ENCODE results near the gene NISCH. TPM values are rescaled to one million over a fixed set of nuclear protein-coding genes. Genes with fewer than 3 reads are reported as not detected.

Gene NISCH
- total and polyA plus RNA-seq, 2 donors (not counting 1 experiment from before 2014, with no cell fraction given), result 31.1 to 69.9 TPM

DNA sequence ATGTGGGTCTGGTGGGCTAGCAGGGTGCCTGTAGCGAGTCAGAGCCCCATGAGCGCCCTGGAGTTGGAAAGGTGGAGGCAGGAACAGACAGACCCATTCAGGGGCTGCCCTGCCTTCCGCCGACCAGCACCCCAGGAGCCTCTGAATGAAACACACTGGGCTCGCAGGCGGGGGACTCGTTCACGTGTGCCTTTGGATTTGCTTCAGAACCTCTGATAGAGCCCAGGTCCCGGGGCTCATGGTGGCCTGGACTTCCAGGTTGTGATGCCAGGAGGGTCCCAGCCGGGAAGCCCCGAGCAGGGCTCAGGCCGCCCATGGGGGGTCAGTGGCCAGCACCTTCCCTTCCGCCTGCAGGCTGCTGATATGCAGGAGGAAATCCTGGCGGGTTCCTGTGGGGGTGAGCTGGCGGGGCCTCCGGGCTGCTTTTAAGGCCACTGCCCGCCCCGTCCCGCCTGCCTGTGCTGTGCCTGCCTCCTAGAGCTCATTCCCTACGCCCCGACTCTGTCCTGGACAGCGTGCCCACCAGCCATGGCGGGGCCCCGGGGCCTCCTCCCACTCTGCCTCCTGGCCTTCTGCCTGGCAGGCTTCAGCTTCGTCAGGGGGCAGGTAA, 39.6 kb downstream of the NISCH start, which contains the start of gene STAB1:
Gene STAB1 (plus strand): TSS at position 453 of the 610 bp plus-strand sequence. CDS start 76 bp downstream, at position 529.
- H3K9me3 ChIP-seq (ENCODE audit: control insufficient read depth, insufficient read depth, low read depth, low read length), result no peaks in the 10 kb centered on the region
- no peaks in the 10 kb centered on the region for H3K27me3 ChIP-seq (ENCODE audit: control insufficient read depth, insufficient read depth, low read length)
- H3K4me1 ChIP-seq (ENCODE audit: control insufficient read depth, extremely low read depth, insufficient read depth, low read length), result peaks cover 11% of the 10 kb centered on the region
- no peak within 1 kb of the TSS for H3K27ac ChIP-seq (ENCODE audit: insufficient read depth, low read length)
- H3K36me3 ChIP-seq (ENCODE audit: control insufficient read depth, insufficient read depth, low read length), result peaks cover 17% of the 10 kb centered on the region
- no peak within 1 kb of the TSS for H3K9ac ChIP-seq (ENCODE audit: insufficient read depth, low read length)
- no peaks in the 10 kb centered on the region for H3K79me2 ChIP-seq (ENCODE audit: control insufficient read depth, insufficient read depth, low read length)
- no peak within 1 kb of the TSS for H2AFZ ChIP-seq (ENCODE audit: low read length)
- TF ChIP-seq, protein P1, sequence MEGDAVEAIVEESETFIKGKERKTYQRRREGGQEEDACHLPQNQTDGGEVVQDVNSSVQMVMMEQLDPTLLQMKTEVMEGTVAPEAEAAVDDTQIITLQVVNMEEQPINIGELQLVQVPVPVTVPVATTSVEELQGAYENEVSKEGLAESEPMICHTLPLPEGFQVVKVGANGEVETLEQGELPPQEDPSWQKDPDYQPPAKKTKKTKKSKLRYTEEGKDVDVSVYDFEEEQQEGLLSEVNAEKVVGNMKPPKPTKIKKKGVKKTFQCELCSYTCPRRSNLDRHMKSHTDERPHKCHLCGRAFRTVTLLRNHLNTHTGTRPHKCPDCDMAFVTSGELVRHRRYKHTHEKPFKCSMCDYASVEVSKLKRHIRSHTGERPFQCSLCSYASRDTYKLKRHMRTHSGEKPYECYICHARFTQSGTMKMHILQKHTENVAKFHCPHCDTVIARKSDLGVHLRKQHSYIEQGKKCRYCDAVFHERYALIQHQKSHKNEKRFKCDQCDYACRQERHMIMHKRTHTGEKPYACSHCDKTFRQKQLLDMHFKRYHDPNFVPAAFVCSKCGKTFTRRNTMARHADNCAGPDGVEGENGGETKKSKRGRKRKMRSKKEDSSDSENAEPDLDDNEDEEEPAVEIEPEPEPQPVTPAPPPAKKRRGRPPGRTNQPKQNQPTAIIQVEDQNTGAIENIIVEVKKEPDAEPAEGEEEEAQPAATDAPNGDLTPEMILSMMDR (conservative IDR thresholded peaks at IDR 0.05 in 1 of 2, IDR thresholded peaks at IDR 0.05 in 1 of 2; ENCODE audit: low read depth in 1 of 2, low read length in 2 of 2), result no peak
- H4K20me1 ChIP-seq (ENCODE audit: control insufficient read depth, extremely low read depth, insufficient read depth, low read length), result no peaks in the 10 kb centered on the region
- no peak within 1 kb of the TSS for H3K4me3 ChIP-seq (replicated peaks in 1 of 4; ENCODE audit: control extremely low read depth in 1 of 4, insufficient read depth in 1 of 4, low read depth in 3 of 4, low read length in 4 of 4)
- DNase-seq (ENCODE audit: low read depth in 2 of 2), result no peak
- no peak within 1 kb of the TSS for H3K4me2 ChIP-seq (ENCODE audit: extremely low read depth, insufficient read depth, low read length)

GRCh38 chr3:52495777-52496602, 40.6 kb downstream of the NISCH start:
- Histone ChIP-seq H2AFZ (ENCODE audit: low read length) (no peak overlapping the region), H3K36me3 (ENCODE audit: control insufficient read depth, insufficient read depth, low read length) (peaks cover 10% of the 10 kb centered on the region), H3K27me3 (ENCODE audit: control insufficient read depth, insufficient read depth, low read length) (no peaks in the 10 kb centered on the region), H4K20me1 (ENCODE audit: control insufficient read depth, extremely low read depth, insufficient read depth, low read length) (no peaks in the 10 kb centered on the region), H3K9ac (ENCODE audit: insufficient read depth, low read length) (no peak overlapping the region), H3K4me3 (replicated peaks in 1 of 4; ENCODE audit: control extremely low read depth in 1 of 4, insufficient read depth in 1 of 4, low read depth in 3 of 4, low read length in 4 of 4) (no peak overlapping the region), H3K9me3 (ENCODE audit: control insufficient read depth, insufficient read depth, low read depth, low read length) (no peaks in the 10 kb centered on the region), H3K79me2 (ENCODE audit: control insufficient read depth, insufficient read depth, low read length) (no peaks in the 10 kb centered on the region), H3K4me1 (ENCODE audit: control insufficient read depth, extremely low read depth, insufficient read depth, low read length) (peaks cover 8% of the 10 kb centered on the region), H3K27ac (ENCODE audit: insufficient read depth, low read length) (no peak overlapping the region), H3K4me2 (ENCODE audit: extremely low read depth, insufficient read depth, low read length) (no peak overlapping the region)
- TF ChIP-seq EZH2 (IDR thresholded peaks at IDR 0.05; ENCODE audit: low read length, missing control alignments), result no peak
- TF ChIP-seq, protein P1 (conservative IDR thresholded peaks at IDR 0.05 in 1 of 2, IDR thresholded peaks at IDR 0.05 in 1 of 2; ENCODE audit: low read depth in 1 of 2, low read length in 2 of 2), result no peak
- peak; percentile 57 to 62 for DNase-seq (ENCODE audit: low read depth in 2 of 2)
